ENCODE measurements around the gene NANOS2. TPM values are rescaled to one million over a fixed set of nuclear protein-coding genes. Genes with fewer than 3 reads are reported as not detected.

The NANOS2 gene
- total RNA-seq, 6 experiments from 2014 or later = not detected

DNA sequence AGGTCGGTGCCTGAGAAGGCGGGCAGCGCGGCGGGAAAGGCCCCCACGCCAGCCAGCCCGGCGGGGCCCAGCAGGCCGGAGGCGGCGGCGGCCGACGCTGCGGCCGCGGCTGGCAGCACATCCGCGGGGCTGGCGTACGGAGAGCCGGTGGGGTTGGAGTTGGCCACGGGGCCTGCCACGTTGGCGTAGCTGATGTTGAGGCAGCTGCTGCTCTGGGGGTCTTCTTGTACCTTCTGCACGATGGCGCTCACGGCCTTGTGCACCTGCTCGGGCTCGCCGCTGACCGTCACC lies 25.9 kb upstream of the NANOS2 start:
- 20% methylated on average over 1 of the region's 32 CpGs for WGBS (ENCODE audit: insufficient coverage, low coverage, low lambda C conversion rate, missing lambda C conversion rate)
- Histone ChIP-seq H3K4me1 (no peaks in the 10 kb centered on the region), H3K27me3 (no peaks in the 10 kb centered on the region), H3K4me3 (no peak overlapping the region), H3K9me3 (no peaks in the 10 kb centered on the region), H3K27ac (no peak overlapping the region), H3K36me3 (no peaks in the 10 kb centered on the region)
- no peak for DNase-seq
- TF ChIP-seq, protein P1, sequence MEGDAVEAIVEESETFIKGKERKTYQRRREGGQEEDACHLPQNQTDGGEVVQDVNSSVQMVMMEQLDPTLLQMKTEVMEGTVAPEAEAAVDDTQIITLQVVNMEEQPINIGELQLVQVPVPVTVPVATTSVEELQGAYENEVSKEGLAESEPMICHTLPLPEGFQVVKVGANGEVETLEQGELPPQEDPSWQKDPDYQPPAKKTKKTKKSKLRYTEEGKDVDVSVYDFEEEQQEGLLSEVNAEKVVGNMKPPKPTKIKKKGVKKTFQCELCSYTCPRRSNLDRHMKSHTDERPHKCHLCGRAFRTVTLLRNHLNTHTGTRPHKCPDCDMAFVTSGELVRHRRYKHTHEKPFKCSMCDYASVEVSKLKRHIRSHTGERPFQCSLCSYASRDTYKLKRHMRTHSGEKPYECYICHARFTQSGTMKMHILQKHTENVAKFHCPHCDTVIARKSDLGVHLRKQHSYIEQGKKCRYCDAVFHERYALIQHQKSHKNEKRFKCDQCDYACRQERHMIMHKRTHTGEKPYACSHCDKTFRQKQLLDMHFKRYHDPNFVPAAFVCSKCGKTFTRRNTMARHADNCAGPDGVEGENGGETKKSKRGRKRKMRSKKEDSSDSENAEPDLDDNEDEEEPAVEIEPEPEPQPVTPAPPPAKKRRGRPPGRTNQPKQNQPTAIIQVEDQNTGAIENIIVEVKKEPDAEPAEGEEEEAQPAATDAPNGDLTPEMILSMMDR (IDR thresholded peaks at IDR 0.05) = no peak
- no peak for TF ChIP-seq POLR2A (IDR thresholded peaks at IDR 0.05)
- intact Hi-C loops (cut with DNase I) = no loop called here
- ATAC-seq = no peak

DNA sequence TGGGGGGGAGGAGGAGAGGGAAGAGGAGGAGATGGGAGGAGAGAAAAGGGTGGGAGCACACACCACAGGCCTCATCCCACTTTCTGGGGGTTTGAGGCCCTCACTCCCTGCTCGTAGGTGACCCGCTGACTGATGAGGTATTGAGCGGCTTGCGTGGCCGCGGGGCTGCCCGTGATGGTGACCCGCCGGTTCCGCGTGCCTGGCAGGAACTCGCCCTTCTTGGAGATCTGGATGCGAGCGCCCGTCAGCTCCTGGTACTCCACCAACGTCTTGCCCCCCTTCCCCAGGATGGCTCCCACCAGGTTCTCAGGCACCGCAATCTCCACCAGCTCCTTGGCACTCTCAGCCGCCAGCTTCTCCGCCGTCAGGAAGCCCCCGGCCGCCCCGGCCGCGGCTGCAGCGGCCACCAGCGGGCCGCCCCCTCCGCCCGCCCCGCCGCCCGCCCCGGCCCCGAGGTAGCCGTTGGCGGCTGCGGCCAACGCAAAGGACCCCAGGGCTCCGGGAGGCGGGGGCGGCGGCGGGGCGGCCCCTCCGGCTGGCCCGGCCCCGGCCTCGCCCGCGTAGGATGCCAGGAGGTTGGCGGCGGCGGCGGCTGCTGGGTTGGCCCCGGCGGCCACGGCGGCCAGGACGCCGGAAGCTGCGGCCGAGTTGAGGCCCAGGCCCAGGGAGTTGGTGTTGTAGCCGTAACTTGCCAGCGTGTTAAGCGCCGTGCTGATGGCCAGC lies 25.4 kb upstream of the NANOS2 start:
- ATAC-seq = no peak
- H3K27me3 ChIP-seq = no peaks in the 10 kb centered on the region
- WGBS (ENCODE audit: insufficient coverage, low coverage, low lambda C conversion rate, missing lambda C conversion rate) = 23% methylated on average over 5 of the region's 67 CpGs
- TF ChIP-seq, protein P1 (IDR thresholded peaks at IDR 0.05) = no peak
- no peak for TF ChIP-seq POLR2A (IDR thresholded peaks at IDR 0.05)
- H3K9me3 ChIP-seq = no peaks in the 10 kb centered on the region
- no peak overlapping the region for H3K4me3 ChIP-seq
- no peak for DNase-seq
- no peaks in the 10 kb centered on the region for H3K36me3 ChIP-seq
- H3K27ac ChIP-seq = no peak overlapping the region
- no peaks in the 10 kb centered on the region for H3K4me1 ChIP-seq
- intact Hi-C loops (cut with DNase I) = no loop called here

DNA sequence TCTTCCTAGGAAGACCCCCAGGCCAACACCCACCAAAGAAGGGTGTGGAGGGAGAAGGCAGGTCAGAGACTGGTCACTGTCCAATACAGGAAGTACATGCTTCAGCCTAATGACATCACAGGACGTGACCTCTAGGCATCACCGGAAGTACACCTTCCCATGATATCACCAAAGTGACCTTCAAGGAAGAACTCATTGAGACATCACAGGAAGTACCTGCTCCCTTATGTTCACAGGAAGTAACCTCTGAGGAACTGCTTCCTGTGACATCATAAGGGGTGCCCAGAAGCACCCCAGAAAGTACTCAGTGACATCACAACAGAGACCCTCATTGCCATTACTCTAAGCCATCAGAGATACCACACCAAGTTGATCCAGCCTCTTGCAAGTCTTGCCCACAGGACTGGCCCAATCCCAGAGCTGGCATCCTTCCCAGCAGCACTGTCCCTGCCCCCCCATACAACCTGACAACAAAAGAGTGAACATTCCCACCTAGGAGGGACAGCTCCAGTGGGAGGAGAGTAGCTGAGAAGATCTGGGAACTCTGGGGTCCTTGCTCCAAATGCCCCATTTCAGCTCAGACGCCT lies 24.2 kb upstream of the NANOS2 start:
- WGBS (ENCODE audit: insufficient coverage, low coverage, low lambda C conversion rate, missing lambda C conversion rate) = 88% methylated on average over 3 of the region's 3 CpGs
- no peak overlapping the region for H3K27ac ChIP-seq
- intact Hi-C loops (cut with DNase I) = no loop called here
- no peaks in the 10 kb centered on the region for H3K9me3 ChIP-seq
- H3K36me3 ChIP-seq = no peaks in the 10 kb centered on the region
- H3K4me3 ChIP-seq = no peak overlapping the region
- ATAC-seq (no peak), DNase-seq (no peak)
- no peaks in the 10 kb centered on the region for H3K4me1 ChIP-seq
- no peak for TF ChIP-seq POLR2A (IDR thresholded peaks at IDR 0.05)
- no peaks in the 10 kb centered on the region for H3K27me3 ChIP-seq

DNA sequence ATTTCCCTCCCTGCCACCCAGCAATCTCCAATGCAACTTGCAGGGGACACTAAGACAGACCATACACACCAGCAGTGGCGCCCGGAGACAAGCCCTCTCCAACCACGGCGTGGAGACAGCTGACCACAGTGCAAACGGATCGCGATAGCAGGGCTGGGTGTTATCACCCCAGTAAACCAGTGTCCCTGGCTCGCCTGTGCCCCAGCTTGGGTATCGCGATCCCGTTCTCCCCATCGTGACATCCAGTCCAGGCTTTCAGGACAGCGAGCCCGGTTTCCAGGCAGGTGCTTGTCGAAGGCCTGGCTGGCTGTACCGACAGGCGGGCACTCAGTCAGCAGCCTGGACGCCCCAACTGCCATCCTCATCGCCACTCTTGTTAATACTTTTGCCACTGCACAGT lies 20.7 kb upstream of the NANOS2 start:
- intact Hi-C loops (cut with DNase I) = no loop called here
- Histone ChIP-seq H3K36me3 (no peaks in the 10 kb centered on the region), H3K4me1 (no peaks in the 10 kb centered on the region), H3K9me3 (no peaks in the 10 kb centered on the region), H3K27me3 (no peaks in the 10 kb centered on the region), H3K27ac (no peak overlapping the region), H3K4me3 (no peak overlapping the region)
- WGBS (ENCODE audit: insufficient coverage, low coverage, low lambda C conversion rate, missing lambda C conversion rate) = 55% methylated on average over 2 of the region's 19 CpGs
- DNase-seq (no peak), ATAC-seq (no peak)
- TF ChIP-seq POLR2A (IDR thresholded peaks at IDR 0.05) = no peak
- TF ChIP-seq, protein P1 (IDR thresholded peaks at IDR 0.05) = no peak

DNA sequence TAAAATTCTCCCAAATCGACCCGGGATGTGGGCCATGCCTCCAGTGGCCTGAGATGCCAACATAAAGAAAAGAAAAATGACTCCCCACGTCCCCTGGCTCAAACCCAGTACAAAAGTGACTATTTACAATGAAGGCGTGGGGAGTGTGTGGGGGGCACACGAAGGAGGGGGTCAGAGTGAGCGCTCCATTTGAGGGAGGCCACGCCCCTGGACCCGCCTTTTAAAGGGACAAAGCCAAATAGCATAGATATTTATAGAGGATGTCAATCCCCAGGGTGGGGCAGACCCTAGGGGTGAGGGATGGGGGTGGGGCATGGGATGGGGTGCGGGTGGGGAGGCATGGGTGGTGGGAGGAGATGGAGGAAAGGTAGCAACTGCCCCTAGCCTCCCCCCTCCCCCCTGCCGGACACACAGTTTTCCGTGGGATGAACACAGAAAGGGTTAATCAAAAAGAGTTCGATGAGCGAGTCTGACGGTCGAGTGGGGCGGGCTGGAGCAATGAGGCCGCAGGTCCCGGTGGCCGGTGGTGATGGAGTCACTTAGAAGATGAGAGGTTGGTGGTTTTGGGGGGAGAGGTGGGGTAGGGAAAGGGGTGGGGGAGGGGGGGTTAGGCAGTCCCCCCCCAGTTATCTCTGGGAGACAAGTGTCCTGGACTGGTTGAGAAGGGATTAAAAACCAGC lies 20.1 kb upstream of the NANOS2 start:
- Histone ChIP-seq H3K4me3 (no peak overlapping the region), H3K36me3 (no peaks in the 10 kb centered on the region), H3K4me1 (no peaks in the 10 kb centered on the region), H3K9me3 (no peaks in the 10 kb centered on the region), H3K27me3 (no peaks in the 10 kb centered on the region), H3K27ac (no peak overlapping the region)
- TF ChIP-seq, protein P1 (IDR thresholded peaks at IDR 0.05) = no peak
- TF ChIP-seq POLR2A (IDR thresholded peaks at IDR 0.05) = no peak
- DNase-seq (no peak), ATAC-seq (no peak)
- WGBS (ENCODE audit: insufficient coverage, low coverage, low lambda C conversion rate, missing lambda C conversion rate) = 19% methylated on average over 19 of the region's 19 CpGs
- intact Hi-C loops (cut with DNase I) = no loop called here

Data from right lobe of liver (tissue), 6 donors.